ENCODE results near the gene INHBE.

Gene INHBE

DNA sequence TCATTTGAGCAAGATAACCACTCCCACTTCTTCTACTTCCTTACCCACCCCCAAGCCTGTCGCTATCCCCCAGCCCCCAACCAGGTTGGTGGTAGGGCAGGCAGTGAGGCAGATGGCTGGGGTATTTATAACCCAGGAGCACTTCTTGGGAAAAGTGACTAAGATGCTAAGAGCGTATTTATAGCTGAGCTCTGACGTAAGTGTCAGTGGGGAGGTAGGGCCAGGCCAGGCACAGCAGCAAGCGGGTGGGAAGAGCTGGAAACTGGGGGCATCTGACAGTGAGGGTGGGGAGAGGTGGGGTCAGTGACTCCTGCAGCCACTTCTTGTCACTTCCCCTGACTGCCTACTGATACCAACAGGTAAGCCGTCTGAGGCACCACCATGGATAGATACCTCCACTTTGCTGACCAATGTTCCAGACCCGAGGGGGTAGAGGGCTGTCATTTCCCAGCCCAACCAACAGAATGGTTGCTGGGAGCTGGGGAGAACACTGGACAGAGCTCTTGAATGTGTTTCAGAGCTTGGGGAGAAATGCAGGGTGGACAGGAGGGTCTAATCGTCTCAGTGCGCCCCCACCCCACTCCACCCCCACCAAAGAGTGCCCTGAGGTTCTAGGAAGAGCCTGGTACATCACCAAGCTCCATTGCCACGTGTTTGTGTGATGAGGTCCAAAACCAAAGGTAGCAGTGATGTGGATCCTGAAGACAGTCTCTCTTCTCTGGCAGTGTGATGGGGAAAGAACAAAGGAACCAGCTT, 2.7 kb upstream of the INHBE start (continued):
- TF ChIP-seq ZNF398 (tag by site-specific recombination; IDR thresholded peaks at IDR 0.05) (no peak), ZNF660 (tag by site-specific recombination; IDR thresholded peaks at IDR 0.05) (no peak), ZNF133 (tag by site-specific recombination; IDR thresholded peaks at IDR 0.05) (no peak), KLF16 (tag by site-specific recombination; IDR thresholded peaks at IDR 0.05) (peak; percentile 57; the same call in 1 of the 2 replicates), ZNF571 (tag by site-specific recombination; IDR thresholded peaks at IDR 0.05) (no peak), ZNF248 (tag by site-specific recombination; IDR thresholded peaks at IDR 0.05) (no peak), YY1 (tag by site-specific recombination; IDR thresholded peaks at IDR 0.05) (no peak), ZNF501 (tag by site-specific recombination; IDR thresholded peaks at IDR 0.05) (no peak; the same call in 1 of the 2 replicates), KLF8 (tag by site-specific recombination; IDR thresholded peaks at IDR 0.05) (no peak), ZFP69B (tag by site-specific recombination; IDR thresholded peaks at IDR 0.05) (no peak), ZNF670 (tag by site-specific recombination; IDR thresholded peaks at IDR 0.05; ENCODE audit: low read depth) (no peak), ZNF677 (tag by site-specific recombination; IDR thresholded peaks at IDR 0.05) (no peak), ZNF521 (tag by site-specific recombination; IDR thresholded peaks at IDR 0.05) (no peak), ZNF664 (tag by site-specific recombination; IDR thresholded peaks at IDR 0.05) (no peak), ZNF354C (tag by site-specific recombination; IDR thresholded peaks at IDR 0.05; ENCODE audit: borderline replicate concordance, low read depth) (no peak), HOXD13 (CRISPR knock-in tag; IDR thresholded peaks at IDR 0.05; ENCODE audit: borderline replicate concordance) (no peak), ZNF544 (tag by site-specific recombination; IDR thresholded peaks at IDR 0.05) (no peak), ZNF335 (tag by site-specific recombination; conservative IDR thresholded peaks at IDR 0.05) (peak; percentile 47; the same call in 1 of the 2 replicates), ZNF777 (tag by site-specific recombination; IDR thresholded peaks at IDR 0.05; ENCODE audit: borderline replicate concordance) (no peak), ZNF76 (tag by site-specific recombination; IDR thresholded peaks at IDR 0.05; ENCODE audit: borderline replicate concordance, low read depth) (no peak), ZNF157 (tag by site-specific recombination; IDR thresholded peaks at IDR 0.05) (no peak), WT1 (tag by site-specific recombination; IDR thresholded peaks at IDR 0.05) (no peak), ZBTB21 (tag by site-specific recombination; IDR thresholded peaks at IDR 0.05) (peak; percentile 67; the same call in 1 of the 2 replicates)
- TF ChIP-seq, protein P1, sequence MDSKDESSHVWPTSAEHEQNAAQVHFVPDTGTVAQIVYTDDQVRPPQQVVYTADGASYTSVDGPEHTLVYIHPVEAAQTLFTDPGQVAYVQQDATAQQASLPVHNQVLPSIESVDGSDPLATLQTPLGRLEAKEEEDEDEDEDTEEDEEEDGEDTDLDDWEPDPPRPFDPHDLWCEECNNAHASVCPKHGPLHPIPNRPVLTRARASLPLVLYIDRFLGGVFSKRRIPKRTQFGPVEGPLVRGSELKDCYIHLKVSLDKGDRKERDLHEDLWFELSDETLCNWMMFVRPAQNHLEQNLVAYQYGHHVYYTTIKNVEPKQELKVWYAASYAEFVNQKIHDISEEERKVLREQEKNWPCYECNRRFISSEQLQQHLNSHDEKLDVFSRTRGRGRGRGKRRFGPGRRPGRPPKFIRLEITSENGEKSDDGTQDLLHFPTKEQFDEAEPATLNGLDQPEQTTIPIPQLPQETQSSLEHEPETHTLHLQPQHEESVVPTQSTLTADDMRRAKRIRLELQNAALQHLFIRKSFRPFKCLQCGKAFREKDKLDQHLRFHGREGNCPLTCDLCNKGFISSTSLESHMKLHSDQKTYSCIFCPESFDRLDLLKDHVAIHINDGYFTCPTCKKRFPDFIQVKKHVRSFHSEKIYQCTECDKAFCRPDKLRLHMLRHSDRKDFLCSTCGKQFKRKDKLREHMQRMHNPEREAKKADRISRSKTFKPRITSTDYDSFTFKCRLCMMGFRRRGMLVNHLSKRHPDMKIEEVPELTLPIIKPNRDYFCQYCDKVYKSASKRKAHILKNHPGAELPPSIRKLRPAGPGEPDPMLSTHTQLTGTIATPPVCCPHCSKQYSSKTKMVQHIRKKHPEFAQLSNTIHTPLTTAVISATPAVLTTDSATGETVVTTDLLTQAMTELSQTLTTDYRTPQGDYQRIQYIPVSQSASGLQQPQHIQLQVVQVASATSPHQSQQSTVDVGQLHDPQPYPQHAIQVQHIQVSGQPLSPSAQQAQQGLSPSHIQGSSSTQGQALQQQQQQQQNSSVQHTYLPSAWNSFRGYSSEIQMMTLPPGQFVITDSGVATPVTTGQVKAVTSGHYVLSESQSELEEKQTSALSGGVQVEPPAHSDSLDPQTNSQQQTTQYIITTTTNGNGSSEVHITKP (tag by site-specific recombination; IDR thresholded peaks at IDR 0.05): peak; percentile 74
- TF ChIP-seq, protein P2, sequence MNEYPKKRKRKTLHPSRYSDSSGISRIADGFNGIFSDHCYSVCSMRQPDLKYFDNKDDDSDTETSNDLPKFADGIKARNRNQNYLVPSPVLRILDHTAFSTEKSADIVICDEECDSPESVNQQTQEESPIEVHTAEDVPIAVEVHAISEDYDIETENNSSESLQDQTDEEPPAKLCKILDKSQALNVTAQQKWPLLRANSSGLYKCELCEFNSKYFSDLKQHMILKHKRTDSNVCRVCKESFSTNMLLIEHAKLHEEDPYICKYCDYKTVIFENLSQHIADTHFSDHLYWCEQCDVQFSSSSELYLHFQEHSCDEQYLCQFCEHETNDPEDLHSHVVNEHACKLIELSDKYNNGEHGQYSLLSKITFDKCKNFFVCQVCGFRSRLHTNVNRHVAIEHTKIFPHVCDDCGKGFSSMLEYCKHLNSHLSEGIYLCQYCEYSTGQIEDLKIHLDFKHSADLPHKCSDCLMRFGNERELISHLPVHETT (tag by site-specific recombination; IDR thresholded peaks at IDR 0.05): no peak
- TF ChIP-seq, protein P3, sequence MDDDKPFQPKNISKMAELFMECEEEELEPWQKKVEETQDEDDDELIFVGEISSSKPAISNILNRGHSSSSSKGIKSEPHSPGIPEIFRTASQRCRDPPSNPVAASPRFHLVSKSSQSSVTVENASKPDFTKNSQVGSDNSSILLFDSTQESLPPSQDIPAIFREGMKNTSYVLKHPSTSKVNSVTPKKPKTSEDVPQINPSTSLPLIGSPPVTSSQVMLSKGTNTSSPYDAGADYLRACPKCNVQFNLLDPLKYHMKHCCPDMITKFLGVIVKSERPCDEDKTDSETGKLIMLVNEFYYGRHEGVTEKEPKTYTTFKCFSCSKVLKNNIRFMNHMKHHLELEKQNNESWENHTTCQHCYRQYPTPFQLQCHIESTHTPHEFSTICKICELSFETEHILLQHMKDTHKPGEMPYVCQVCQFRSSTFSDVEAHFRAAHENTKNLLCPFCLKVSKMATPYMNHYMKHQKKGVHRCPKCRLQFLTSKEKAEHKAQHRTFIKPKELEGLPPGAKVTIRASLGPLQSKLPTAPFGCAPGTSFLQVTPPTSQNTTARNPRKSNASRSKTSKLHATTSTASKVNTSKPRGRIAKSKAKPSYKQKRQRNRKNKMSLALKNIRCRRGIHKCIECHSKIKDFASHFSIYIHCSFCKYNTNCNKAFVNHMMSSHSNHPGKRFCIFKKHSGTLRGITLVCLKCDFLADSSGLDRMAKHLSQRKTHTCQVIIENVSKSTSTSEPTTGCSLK (tag by site-specific recombination; IDR thresholded peaks at IDR 0.05): no peak
- TF ChIP-seq, protein P4, sequence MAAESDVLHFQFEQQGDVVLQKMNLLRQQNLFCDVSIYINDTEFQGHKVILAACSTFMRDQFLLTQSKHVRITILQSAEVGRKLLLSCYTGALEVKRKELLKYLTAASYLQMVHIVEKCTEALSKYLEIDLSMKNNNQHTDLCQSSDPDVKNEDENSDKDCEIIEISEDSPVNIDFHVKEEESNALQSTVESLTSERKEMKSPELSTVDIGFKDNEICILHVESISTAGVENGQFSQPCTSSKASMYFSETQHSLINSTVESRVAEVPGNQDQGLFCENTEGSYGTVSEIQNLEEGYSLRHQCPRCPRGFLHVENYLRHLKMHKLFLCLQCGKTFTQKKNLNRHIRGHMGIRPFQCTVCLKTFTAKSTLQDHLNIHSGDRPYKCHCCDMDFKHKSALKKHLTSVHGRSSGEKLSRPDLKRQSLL (tag by site-specific recombination; IDR thresholded peaks at IDR 0.05): no peak
- TF ChIP-seq, protein P5, sequence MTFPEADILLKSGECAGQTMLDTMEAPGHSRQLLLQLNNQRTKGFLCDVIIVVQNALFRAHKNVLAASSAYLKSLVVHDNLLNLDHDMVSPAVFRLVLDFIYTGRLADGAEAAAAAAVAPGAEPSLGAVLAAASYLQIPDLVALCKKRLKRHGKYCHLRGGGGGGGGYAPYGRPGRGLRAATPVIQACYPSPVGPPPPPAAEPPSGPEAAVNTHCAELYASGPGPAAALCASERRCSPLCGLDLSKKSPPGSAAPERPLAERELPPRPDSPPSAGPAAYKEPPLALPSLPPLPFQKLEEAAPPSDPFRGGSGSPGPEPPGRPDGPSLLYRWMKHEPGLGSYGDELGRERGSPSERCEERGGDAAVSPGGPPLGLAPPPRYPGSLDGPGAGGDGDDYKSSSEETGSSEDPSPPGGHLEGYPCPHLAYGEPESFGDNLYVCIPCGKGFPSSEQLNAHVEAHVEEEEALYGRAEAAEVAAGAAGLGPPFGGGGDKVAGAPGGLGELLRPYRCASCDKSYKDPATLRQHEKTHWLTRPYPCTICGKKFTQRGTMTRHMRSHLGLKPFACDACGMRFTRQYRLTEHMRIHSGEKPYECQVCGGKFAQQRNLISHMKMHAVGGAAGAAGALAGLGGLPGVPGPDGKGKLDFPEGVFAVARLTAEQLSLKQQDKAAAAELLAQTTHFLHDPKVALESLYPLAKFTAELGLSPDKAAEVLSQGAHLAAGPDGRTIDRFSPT (tag by site-specific recombination; IDR thresholded peaks at IDR 0.05): peak; percentile 76; the same call in 1 of the 2 replicates

All from HEK293 (cell line).